Stomach smooth muscle (tissue), 2 donors: Measurements from ENCODE around the gene TIFAB.

ENCODE experiments used
- H3K27ac ChIP-seq: one replicate; pipeline ENCODE4 v1.7.0; 2013; ENCODE audit warnings: mild to moderate bottlenecking, low read length, inconsistent platforms
- H3K27me3 ChIP-seq, 2 donors: one replicate each; pipeline ENCODE4 v1.7.0; 2013; ENCODE audit warnings: low read length in 2 of 2; ENCODE audit not compliant: insufficient read depth in 2 of 2, control insufficient read depth in 1 of 2
- H3K36me3 ChIP-seq, 2 donors: one replicate each; pipeline ENCODE4 v1.7.0; 2013; ENCODE audit warnings: low read length in 2 of 2; ENCODE audit not compliant: control insufficient read depth in 2 of 2, insufficient read depth in 2 of 2
- H3K4me1 ChIP-seq: one replicate; pipeline ENCODE4 v1.7.0; 2013; ENCODE audit warnings: low read length; ENCODE audit not compliant: control insufficient read depth, insufficient read depth
- H3K4me3 ChIP-seq, 2 donors: one replicate each; pipeline ENCODE4 v1.7.0; 2013; ENCODE audit warnings: low read length in 2 of 2
- H3K9ac ChIP-seq, 2 donors: one replicate each; pipeline ENCODE4 v1.7.0; 2013; ENCODE audit warnings: low read length in 2 of 2, mild to moderate bottlenecking in 1 of 2
- H3K9me3 ChIP-seq, 2 donors: one replicate each; pipeline ENCODE4 v1.7.0; 2013; ENCODE audit warnings: low read length in 2 of 2; ENCODE audit not compliant: control insufficient read depth in 2 of 2
- donor health status: healthy.
- donor health status: Pancreatic carcinoma.

The TIFAB gene

GRCh38 chr5:135468541-135468940, 16.4 kb upstream of the TIFAB start:
- peaks cover 32 to 35% of the 10 kb centered on the region in 2 donors for H3K27me3 ChIP-seq
- no peaks in the 10 kb centered on the region for H3K36me3 ChIP-seq
- H3K4me3 ChIP-seq = no peak overlapping the region
- H3K9me3 ChIP-seq = no peaks in the 10 kb centered on the region
- peaks cover 8% of the 10 kb centered on the region for H3K4me1 ChIP-seq
- H3K9ac ChIP-seq = no peak overlapping the region
- no peak overlapping the region for H3K27ac ChIP-seq

GRCh38 chr5:135467871-135468485, 15.8 kb upstream of the TIFAB start:
- Histone ChIP-seq H3K9me3 (no peaks in the 10 kb centered on the region), H3K27me3 (peaks cover 30 to 34% of the 10 kb centered on the region in 2 donors), H3K9ac (no peak overlapping the region), H3K27ac (no peak overlapping the region), H3K4me1 (peaks cover 8% of the 10 kb centered on the region), H3K36me3 (no peaks in the 10 kb centered on the region), H3K4me3 (no peak overlapping the region)

- Histone ChIP-seq H3K27me3 (peaks cover 32 to 37% of the 10 kb centered on the region in 2 donors), H3K27ac (no peak overlapping the region), H3K4me1 (peaks cover 8% of the 10 kb centered on the region), H3K36me3 (no peaks in the 10 kb centered on the region), H3K9ac (no peak overlapping the region), H3K4me3 (no peak overlapping the region), H3K9me3 (no peaks in the 10 kb centered on the region)
Measured at GRCh38 chr5:135467051-135467625, 15.0 kb upstream of the TIFAB start.

GRCh38 chr5:135466178-135467050, 14.3 kb upstream of the TIFAB start:
- Histone ChIP-seq H3K9ac (peak overlapping the region; percentile 29 to 33), H3K9me3 (no peaks in the 10 kb centered on the region), H3K27me3 (peaks cover 31 to 38% of the 10 kb centered on the region in 2 donors), H3K4me3 (peak overlapping the region; percentile 77 to 82), H3K36me3 (no peaks in the 10 kb centered on the region), H3K4me1 (peaks cover 8% of the 10 kb centered on the region), H3K27ac (no peak overlapping the region)

GRCh38 chr5:135465391-135466122, 13.4 kb upstream of the TIFAB start:
- no peaks in the 10 kb centered on the region for H3K36me3 ChIP-seq
- H3K9me3 ChIP-seq = no peaks in the 10 kb centered on the region
- H3K27ac ChIP-seq = no peak overlapping the region
- no peak overlapping the region for H3K9ac ChIP-seq
- H3K4me1 ChIP-seq = peaks cover 8% of the 10 kb centered on the region
- peaks cover 31 to 38% of the 10 kb centered on the region in 2 donors for H3K27me3 ChIP-seq
- H3K4me3 ChIP-seq = no peak overlapping the region

- Histone ChIP-seq H3K9ac (no peak overlapping the region), H3K36me3 (no peaks in the 10 kb centered on the region), H3K27me3 (peaks cover 35 to 36% of the 10 kb centered on the region in 2 donors), H3K27ac (no peak overlapping the region), H3K9me3 (no peaks in the 10 kb centered on the region), H3K4me3 (no peak overlapping the region), H3K4me1 (peaks cover 8% of the 10 kb centered on the region)
Measured at GRCh38 chr5:135462304-135462703, 10.2 kb upstream of the TIFAB start.

- H3K36me3 ChIP-seq = no peaks in the 10 kb centered on the region
- no peak overlapping the region for H3K27ac ChIP-seq
- H3K4me3 ChIP-seq = no peak overlapping the region
- H3K9ac ChIP-seq = no peak overlapping the region
- no peaks in the 10 kb centered on the region for H3K9me3 ChIP-seq
- peaks cover 5% of the 10 kb centered on the region for H3K4me1 ChIP-seq
- H3K27me3 ChIP-seq = peaks cover 30 to 36% of the 10 kb centered on the region in 2 donors
Measured at GRCh38 chr5:135461481-135462151, 9.5 kb upstream of the TIFAB start.

- Histone ChIP-seq H3K27ac (no peak overlapping the region), H3K4me1 (no peaks in the 10 kb centered on the region), H3K9me3 (no peaks in the 10 kb centered on the region), H3K4me3 (no peak overlapping the region), H3K9ac (no peak overlapping the region), H3K36me3 (no peaks in the 10 kb centered on the region), H3K27me3 (peaks cover 20 to 32% of the 10 kb centered on the region in 2 donors)
Measured at GRCh38 chr5:135460246-135461033, 8.3 kb upstream of the TIFAB start.

GRCh38 chr5:135458921-135459331, 6.8 kb upstream of the TIFAB start:
- no peak overlapping the region for H3K9ac ChIP-seq
- H3K4me1 ChIP-seq = no peaks in the 10 kb centered on the region
- H3K27ac ChIP-seq = no peak overlapping the region
- H3K9me3 ChIP-seq = no peaks in the 10 kb centered on the region
- H3K36me3 ChIP-seq = no peaks in the 10 kb centered on the region
- H3K4me3 ChIP-seq = no peak overlapping the region
- peaks cover 18 to 27% of the 10 kb centered on the region in 2 donors for H3K27me3 ChIP-seq
